ENCODE data around the gene TTLL7. TPM values are rescaled to one million over a fixed set of nuclear protein-coding genes. Genes with fewer than 3 reads are reported as not detected.

TTLL7 gene
- total RNA-seq, 1 donor from 2014 or later = 37.9 TPM

DNA sequence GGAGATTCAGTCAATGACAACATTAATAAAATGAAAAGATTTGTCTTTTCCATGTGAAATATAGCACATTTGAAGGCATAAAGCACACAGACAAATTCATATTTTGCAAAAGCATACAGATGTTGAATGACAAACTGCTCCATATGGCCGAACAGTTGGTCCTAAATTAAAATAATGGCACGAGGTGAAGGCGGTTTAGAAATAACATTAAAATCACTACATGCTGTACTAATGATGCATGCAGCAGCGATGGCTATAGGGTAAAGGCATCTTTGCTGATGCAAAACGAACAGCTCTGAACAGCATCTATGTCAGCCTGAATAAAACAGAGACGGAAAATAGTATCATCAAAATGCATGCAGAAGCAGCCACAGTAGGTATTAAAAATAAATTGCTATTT, 102.6 kb downstream of the TTLL7 start:
- no peaks in the 10 kb centered on the region for H3K27me3 ChIP-seq
- Mint-ChIP-seq H3K4me1 (no peaks in the 10 kb centered on the region), H3K27ac (no peak overlapping the region), H3K9me3 (no peaks in the 10 kb centered on the region), H3K4me3 (no peak overlapping the region), H3K36me3 (no peaks in the 10 kb centered on the region), H3K27me3 (ENCODE audit: insufficient read depth, low read depth) (no peaks in the 10 kb centered on the region)
- H4K20me1 ChIP-seq (ENCODE audit: low read depth) = no peaks in the 10 kb centered on the region
- TF ChIP-seq EZH2phosphoT487 (IDR thresholded peaks at IDR 0.05) (no peak), EZH2 (IDR thresholded peaks at IDR 0.05) (no peak)
- TF ChIP-seq, protein P1, sequence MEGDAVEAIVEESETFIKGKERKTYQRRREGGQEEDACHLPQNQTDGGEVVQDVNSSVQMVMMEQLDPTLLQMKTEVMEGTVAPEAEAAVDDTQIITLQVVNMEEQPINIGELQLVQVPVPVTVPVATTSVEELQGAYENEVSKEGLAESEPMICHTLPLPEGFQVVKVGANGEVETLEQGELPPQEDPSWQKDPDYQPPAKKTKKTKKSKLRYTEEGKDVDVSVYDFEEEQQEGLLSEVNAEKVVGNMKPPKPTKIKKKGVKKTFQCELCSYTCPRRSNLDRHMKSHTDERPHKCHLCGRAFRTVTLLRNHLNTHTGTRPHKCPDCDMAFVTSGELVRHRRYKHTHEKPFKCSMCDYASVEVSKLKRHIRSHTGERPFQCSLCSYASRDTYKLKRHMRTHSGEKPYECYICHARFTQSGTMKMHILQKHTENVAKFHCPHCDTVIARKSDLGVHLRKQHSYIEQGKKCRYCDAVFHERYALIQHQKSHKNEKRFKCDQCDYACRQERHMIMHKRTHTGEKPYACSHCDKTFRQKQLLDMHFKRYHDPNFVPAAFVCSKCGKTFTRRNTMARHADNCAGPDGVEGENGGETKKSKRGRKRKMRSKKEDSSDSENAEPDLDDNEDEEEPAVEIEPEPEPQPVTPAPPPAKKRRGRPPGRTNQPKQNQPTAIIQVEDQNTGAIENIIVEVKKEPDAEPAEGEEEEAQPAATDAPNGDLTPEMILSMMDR (IDR thresholded peaks at IDR 0.05) = no peak
- H3K36me3 ChIP-seq = no peaks in the 10 kb centered on the region
- H3K4me2 ChIP-seq = no peak overlapping the region
- no peaks in the 10 kb centered on the region for H3K9me3 ChIP-seq (ENCODE audit: low read depth)
- no peak for DNase-seq (ENCODE audit: low spot score)
- peaks cover 11% of the 10 kb centered on the region for H3F3A ChIP-seq (ENCODE audit: low read depth)
- H3K79me2 ChIP-seq (ENCODE audit: low read depth) = no peaks in the 10 kb centered on the region
- H3K9ac ChIP-seq = no peak overlapping the region
- H3K4me1 ChIP-seq = peaks cover 14% of the 10 kb centered on the region
- no peak overlapping the region for H3K4me3 ChIP-seq
- H3K27ac ChIP-seq = no peak overlapping the region
- H2AFZ ChIP-seq (replicated peaks) = no peak overlapping the region

DNA sequence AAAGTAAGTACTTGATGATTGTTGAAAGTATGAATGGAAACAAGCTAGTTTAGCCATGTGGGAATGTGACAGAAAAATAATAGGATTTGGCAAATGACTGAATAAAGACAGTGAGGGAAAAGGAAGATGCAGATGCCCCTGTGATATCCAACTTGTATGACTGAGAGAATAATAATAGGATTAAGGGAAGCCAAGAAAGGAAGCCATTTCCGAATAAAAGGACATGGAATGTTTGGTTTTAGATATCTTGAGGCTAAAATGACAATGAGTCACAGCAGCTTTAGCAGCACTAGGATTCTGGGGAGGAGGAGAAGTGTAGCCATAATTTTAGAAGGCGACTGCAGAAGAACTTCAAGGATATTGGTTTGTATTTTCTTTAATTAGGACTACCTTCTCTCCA, 109.2 kb downstream of the TTLL7 start:
- H3K4me1 ChIP-seq = peaks cover 6% of the 10 kb centered on the region
- H2AFZ ChIP-seq (replicated peaks) = no peak overlapping the region
- Mint-ChIP-seq H3K27ac (no peak overlapping the region), H3K4me1 (peaks cover 3% of the 10 kb centered on the region), H3K9me3 (no peaks in the 10 kb centered on the region), H3K27me3 (ENCODE audit: insufficient read depth, low read depth) (peaks cover 2% of the 10 kb centered on the region), H3K4me3 (no peak overlapping the region), H3K36me3 (peaks cover 5% of the 10 kb centered on the region)
- TF ChIP-seq EZH2 (IDR thresholded peaks at IDR 0.05) (no peak), EZH2phosphoT487 (IDR thresholded peaks at IDR 0.05) (no peak)
- TF ChIP-seq, protein P1 (IDR thresholded peaks at IDR 0.05) = no peak
- no peaks in the 10 kb centered on the region for H3K27me3 ChIP-seq
- H4K20me1 ChIP-seq (ENCODE audit: low read depth) = no peaks in the 10 kb centered on the region
- H3K27ac ChIP-seq = no peak overlapping the region
- no peak overlapping the region for H3K4me3 ChIP-seq
- no peaks in the 10 kb centered on the region for H3K9me3 ChIP-seq (ENCODE audit: low read depth)
- H3K9ac ChIP-seq = no peak overlapping the region
- peaks cover 11% of the 10 kb centered on the region for H3F3A ChIP-seq (ENCODE audit: low read depth)
- H3K79me2 ChIP-seq (ENCODE audit: low read depth) = no peaks in the 10 kb centered on the region
- H3K4me2 ChIP-seq = no peak overlapping the region
- H3K36me3 ChIP-seq = no peaks in the 10 kb centered on the region
- DNase-seq (ENCODE audit: low spot score) = peak; percentile 8

DNA sequence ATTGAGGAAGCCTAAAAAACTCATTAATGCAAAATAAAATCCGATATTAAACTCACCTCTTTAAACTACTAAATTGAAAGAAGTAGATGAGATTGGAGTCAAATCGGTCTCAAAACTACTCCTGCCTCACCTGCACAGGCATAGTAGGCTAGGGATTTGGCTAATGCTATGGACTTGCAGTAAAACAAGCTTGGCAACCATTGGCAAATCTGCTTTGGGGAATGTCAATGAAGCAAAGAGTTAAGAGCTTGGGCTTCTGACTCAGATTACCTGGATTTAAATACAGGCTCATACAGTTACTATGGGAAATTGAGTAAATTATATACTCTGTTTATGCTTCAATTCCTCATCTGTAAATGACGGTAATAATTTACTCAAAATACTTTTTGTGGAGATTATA, 111.4 kb downstream of the TTLL7 start:
- no peaks in the 10 kb centered on the region for H3K27me3 ChIP-seq
- no peaks in the 10 kb centered on the region for H3K79me2 ChIP-seq (ENCODE audit: low read depth)
- no peak for DNase-seq (ENCODE audit: low spot score)
- Mint-ChIP-seq H3K4me3 (no peak overlapping the region), H3K36me3 (peaks cover 5% of the 10 kb centered on the region), H3K9me3 (no peaks in the 10 kb centered on the region), H3K27me3 (ENCODE audit: insufficient read depth, low read depth) (peaks cover 2% of the 10 kb centered on the region), H3K4me1 (peaks cover 3% of the 10 kb centered on the region), H3K27ac (no peak overlapping the region)
- no peak overlapping the region for H2AFZ ChIP-seq (replicated peaks)
- TF ChIP-seq EZH2 (IDR thresholded peaks at IDR 0.05) (no peak), EZH2phosphoT487 (IDR thresholded peaks at IDR 0.05) (no peak)
- TF ChIP-seq, protein P1 (IDR thresholded peaks at IDR 0.05) = no peak
- H3K27ac ChIP-seq = no peak overlapping the region
- no peak overlapping the region for H3K4me2 ChIP-seq
- H3F3A ChIP-seq (ENCODE audit: low read depth) = peaks cover under 1% of the 10 kb centered on the region
- no peaks in the 10 kb centered on the region for H4K20me1 ChIP-seq (ENCODE audit: low read depth)
- H3K9ac ChIP-seq = no peak overlapping the region
- no peaks in the 10 kb centered on the region for H3K9me3 ChIP-seq (ENCODE audit: low read depth)
- no peak overlapping the region for H3K4me3 ChIP-seq
- H3K36me3 ChIP-seq = no peaks in the 10 kb centered on the region
- H3K4me1 ChIP-seq = peaks cover 6% of the 10 kb centered on the region
